DND-41 (cell line): ENCODE data around the gene FAM114A1.

Experiments used
- ATAC-seq: fragments of 200-7000 bp; cut with Tn5 transposase; 3 replicates; pipeline ENCODE4 v1.9.1; 2021; ENCODE audit warnings: low read depth; ENCODE audit not compliant: insufficient read depth
- DNase-seq: peaks from one replicate; pipeline ENCODE4 v3.0.0-alpha.2; 2020
- H2AFZ ChIP-seq: 2 replicates; pipeline ENCODE4 v1.6.0; 2012; ENCODE audit warnings: low read depth, low read length
- H3K27ac ChIP-seq: 2 replicates; pipeline ENCODE4 v1.5.1; 2012; ENCODE audit warnings: low read length, inconsistent platforms
- H3K27me3 ChIP-seq: fragments of 200-600 bp; sonication (generic); 2 replicates; pipeline ENCODE4 v1.6.0; 2012; ENCODE audit warnings: low read length, mild to moderate bottlenecking, inconsistent platforms; ENCODE audit not compliant: insufficient read depth, poor library complexity
- H3K36me3 ChIP-seq: 2 replicates; pipeline ENCODE4 v1.5.1; 2012; ENCODE audit warnings: low read length, inconsistent platforms; ENCODE audit not compliant: insufficient read depth
- H3K4me1 ChIP-seq: 2 replicates; pipeline ENCODE4 v1.5.1; 2012; ENCODE audit warnings: mild to moderate bottlenecking, low read length; ENCODE audit not compliant: insufficient read depth
- H3K4me2 ChIP-seq: 2 replicates; pipeline ENCODE4 v1.6.0; 2012; ENCODE audit warnings: mild to moderate bottlenecking, moderate library complexity, low read length, inconsistent platforms; ENCODE audit not compliant: insufficient read depth
- H3K4me3 ChIP-seq, 2 experiments: fragments of 200-600 bp in 1 of 2; shearing (Covaris generic) in 1 of 2; 2 replicates each; pipeline ENCODE4 v1.5.1; 2012 to 2016; ENCODE audit warnings: inconsistent platforms in 2 of 2, low read length in 2 of 2, mild to moderate bottlenecking in 2 of 2, low read depth in 1 of 2, moderate library complexity in 1 of 2
- H3K79me2 ChIP-seq: 2 replicates; pipeline ENCODE4 v1.6.0; 2012; ENCODE audit warnings: low read length, inconsistent platforms; ENCODE audit not compliant: insufficient read depth
- H3K9ac ChIP-seq: 2 replicates; pipeline ENCODE4 v1.6.0; 2012; ENCODE audit warnings: low read depth, mild to moderate bottlenecking, inconsistent platforms, low read length, moderate library complexity
- H3K9me3 ChIP-seq: 2 replicates; pipeline ENCODE4 v1.5.1; 2012; ENCODE audit warnings: low read length, moderate library complexity, mild to moderate bottlenecking, inconsistent platforms; ENCODE audit not compliant: insufficient read depth, severe bottlenecking
- H4K20me1 ChIP-seq: 2 replicates; pipeline ENCODE4 v1.6.0; 2012; ENCODE audit warnings: low read length; ENCODE audit not compliant: insufficient read depth
- CTCF ChIP-seq: IDR thresholded peaks from 2 replicates; pipeline ENCODE4 v1.5.1; 2012; ENCODE audit warnings: borderline replicate concordance, low read length, moderate library complexity, mild to moderate bottlenecking; ENCODE audit not compliant: poor library complexity, severe bottlenecking; ENCODE audit errors: extremely low read depth
- EZH2 ChIP-seq: IDR thresholded peaks from 3 replicates; pipeline ENCODE4 v1.6.1; 2012; ENCODE audit warnings: borderline replicate concordance, low read depth, mild to moderate bottlenecking, moderate library complexity, low read length, inconsistent platforms; ENCODE audit not compliant: severe bottlenecking

The FAM114A1 gene

DNA sequence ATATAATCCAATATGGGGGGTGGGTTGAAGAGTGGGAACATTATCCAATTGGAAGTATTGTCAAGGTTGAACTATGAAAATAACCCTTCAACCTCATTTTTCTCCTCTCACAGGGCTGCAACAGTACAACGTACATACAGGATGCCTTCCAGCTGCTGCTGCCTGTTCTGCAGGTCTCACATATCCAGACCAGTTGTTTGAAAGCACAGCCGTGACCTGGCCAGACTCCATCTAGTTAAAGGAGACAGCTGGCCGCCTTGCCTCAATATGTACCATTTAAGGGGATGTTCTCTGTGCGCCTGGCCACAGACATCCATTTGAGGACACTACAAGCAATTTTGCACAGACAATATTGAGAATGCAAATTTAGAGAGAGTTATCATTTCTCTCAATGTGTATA, 75.7 kb downstream of the FAM114A1 start:
- H3K9me3 ChIP-seq = no peaks in the 10 kb centered on the region

GRCh38 chr4:38944440-38944839, 76.8 kb downstream of the FAM114A1 start:
- H3K9me3 ChIP-seq = no peaks in the 10 kb centered on the region
- H3K27me3 ChIP-seq = no peaks in the 10 kb centered on the region
- H4K20me1 ChIP-seq = no peaks in the 10 kb centered on the region
- H2AFZ ChIP-seq = no peak overlapping the region
- H3K4me1 ChIP-seq = no peaks in the 10 kb centered on the region
- H3K4me3 ChIP-seq = no peak overlapping the region
- H3K36me3 ChIP-seq = no peaks in the 10 kb centered on the region
- no peak overlapping the region for H3K9ac ChIP-seq
- DNase-seq = no peak
- H3K79me2 ChIP-seq = no peaks in the 10 kb centered on the region
- H3K4me2 ChIP-seq = no peak overlapping the region
- no peak for ATAC-seq
- TF ChIP-seq CTCF = no peak
- no peak for TF ChIP-seq EZH2
- H3K27ac ChIP-seq = no peak overlapping the region

More for the DNA sequence above, 75.7 kb downstream of the FAM114A1 start:
- no peaks in the 10 kb centered on the region for H4K20me1 ChIP-seq
- no peaks in the 10 kb centered on the region for H3K4me1 ChIP-seq
- no peak for TF ChIP-seq EZH2
- TF ChIP-seq CTCF = no peak
- DNase-seq = no peak
- no peak overlapping the region for H2AFZ ChIP-seq
- H3K9ac ChIP-seq = no peak overlapping the region
- H3K27ac ChIP-seq = no peak overlapping the region
- H3K79me2 ChIP-seq = no peaks in the 10 kb centered on the region
- no peaks in the 10 kb centered on the region for H3K36me3 ChIP-seq
- ATAC-seq = no peak
- no peak overlapping the region for H3K4me3 ChIP-seq
- H3K27me3 ChIP-seq = no peaks in the 10 kb centered on the region
- no peak overlapping the region for H3K4me2 ChIP-seq

DNA sequence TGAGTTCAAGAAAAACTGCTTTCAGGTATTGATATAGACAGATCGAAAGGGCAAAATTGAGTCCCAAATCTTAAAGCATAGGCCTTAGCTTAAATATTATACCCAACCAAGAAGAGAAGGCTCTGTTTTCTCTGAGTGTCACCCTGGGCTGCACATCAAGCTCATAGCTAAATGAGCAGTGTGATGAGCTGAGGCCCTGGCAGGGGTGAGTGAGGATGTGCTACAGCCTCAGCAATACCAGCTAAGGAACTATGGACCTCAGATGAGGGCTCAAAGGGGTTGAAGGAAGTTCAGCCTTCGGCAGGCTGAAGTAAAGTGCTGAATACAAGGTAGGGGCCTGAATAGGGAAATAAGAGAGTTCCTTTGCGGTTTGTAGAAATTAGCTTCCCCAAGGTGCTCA, 79.3 kb downstream of the FAM114A1 start:
- Histone ChIP-seq H3K4me3 (no peak overlapping the region), H3K79me2 (no peaks in the 10 kb centered on the region), H3K4me1 (no peaks in the 10 kb centered on the region), H3K9ac (no peak overlapping the region), H3K9me3 (no peaks in the 10 kb centered on the region), H2AFZ (no peak overlapping the region), H3K4me2 (no peak overlapping the region), H3K36me3 (no peaks in the 10 kb centered on the region), H4K20me1 (no peaks in the 10 kb centered on the region), H3K27me3 (no peaks in the 10 kb centered on the region), H3K27ac (no peak overlapping the region)
- TF ChIP-seq CTCF = no peak
- no peak for TF ChIP-seq EZH2
- no peak for ATAC-seq
- no peak for DNase-seq

GRCh38 chr4:38948551-38948950, 80.9 kb downstream of the FAM114A1 start:
- ATAC-seq (no peak), DNase-seq (no peak)
- no peak overlapping the region for H3K4me2 ChIP-seq
- no peak overlapping the region for H3K27ac ChIP-seq
- H4K20me1 ChIP-seq = no peaks in the 10 kb centered on the region
- no peaks in the 10 kb centered on the region for H3K36me3 ChIP-seq
- no peaks in the 10 kb centered on the region for H3K79me2 ChIP-seq
- TF ChIP-seq EZH2 = no peak
- TF ChIP-seq CTCF = no peak
- no peaks in the 10 kb centered on the region for H3K27me3 ChIP-seq
- H3K4me1 ChIP-seq = no peaks in the 10 kb centered on the region
- H2AFZ ChIP-seq = no peak overlapping the region
- H3K4me3 ChIP-seq = no peak overlapping the region
- no peaks in the 10 kb centered on the region for H3K9me3 ChIP-seq
- H3K9ac ChIP-seq = no peak overlapping the region
